Mesothelial cell of epicardium (in vitro differentiated cells): ENCODE measurements around the gene ZNF568. TPM values are rescaled to one million over a fixed set of nuclear protein-coding genes. Genes with fewer than 3 reads are reported as not detected.

Experiments used
- DNase-seq, 2 experiments: peaks; one replicate each; pipeline ENCODE4 v3.0.0; 2021; ENCODE audit warnings: low spot score in 2 of 2; ENCODE audit not compliant: unreplicated experiment in 2 of 2
- H3K27ac Mint-ChIP-seq: 2 replicates; pipeline ENCODE4 v1.8.0; 2021; ENCODE audit warnings: mixed read lengths
- H3K27me3 Mint-ChIP-seq: 2 replicates; pipeline ENCODE4 v1.8.0; 2021; ENCODE audit warnings: low read depth, mixed read lengths
- H3K36me3 Mint-ChIP-seq: 2 replicates; pipeline ENCODE4 v1.8.0; 2021; ENCODE audit warnings: mixed read lengths
- H3K4me1 Mint-ChIP-seq: 2 replicates; pipeline ENCODE4 v1.8.0; 2021; ENCODE audit warnings: mixed read lengths
- H3K4me3 Mint-ChIP-seq: 2 replicates; pipeline ENCODE4 v1.8.0; 2021; ENCODE audit warnings: mild to moderate bottlenecking, moderate library complexity, mixed read lengths
- H3K9me3 Mint-ChIP-seq: 2 replicates; pipeline ENCODE4 v1.8.0; 2021; ENCODE audit warnings: mixed read lengths
- CTCF ChIP-seq: fragments of 200-600 bp; sonication (generic); IDR thresholded peaks from one replicate; pipeline ENCODE4 v1.5.0; 2021; ENCODE audit warnings: antibody characterized with exemption; ENCODE audit not compliant: unreplicated experiment
- total RNA-seq: library from RNA; stranded (reverse); gene quantifications from 3 replicates; pipeline ENCODE4 v1.2.1, GENCODE V29; 2021

The ZNF568 gene
- 9.0 to 9.8 TPM (median 9.3 TPM) in 3 replicates for total RNA-seq

GRCh38 chr19:36915992-36916830 lies at the start of gene ZNF568, which contains the start of gene ZNF829:
ZNF568 (plus strand) TSS chr19:36916332; CDS start chr19:36922771, 6,439 bp downstream.
ZNF829 (minus strand) TSS chr19:36916291; CDS start chr19:36915167, 1,124 bp downstream.
- H3K9me3 Mint-ChIP-seq: peaks cover 44% of the 10 kb centered on the region
- peak; percentile 67 for TF ChIP-seq CTCF
- H3K36me3 Mint-ChIP-seq: peaks cover 55% of the 10 kb centered on the region
- peak within 1 kb of the TSS; percentile 75 for H3K27ac Mint-ChIP-seq
- no peaks in the 10 kb centered on the region for H3K27me3 Mint-ChIP-seq
- peaks cover 11% of the 10 kb centered on the region for H3K4me1 Mint-ChIP-seq
- peak within 1 kb of the TSS; percentile 83 for H3K4me3 Mint-ChIP-seq
- DNase-seq: peak; percentile 59 to 81

- Mint-ChIP-seq H3K27ac (no peak overlapping the region), H3K36me3 (peaks cover 70% of the 10 kb centered on the region), H3K27me3 (no peaks in the 10 kb centered on the region), H3K4me1 (no peaks in the 10 kb centered on the region), H3K9me3 (peaks cover 61% of the 10 kb centered on the region), H3K4me3 (no peak overlapping the region)
- no peak for DNase-seq
- TF ChIP-seq CTCF: no peak
These were observed 38.9 kb upstream of the ZNF568 start for GRCh38 chr19:36876993-36877938.

- H3K4me3 Mint-ChIP-seq: no peak overlapping the region
- H3K27me3 Mint-ChIP-seq: no peaks in the 10 kb centered on the region
- peaks cover 67% of the 10 kb centered on the region for H3K9me3 Mint-ChIP-seq
- H3K27ac Mint-ChIP-seq: no peak overlapping the region
- no peak for TF ChIP-seq CTCF
- no peaks in the 10 kb centered on the region for H3K4me1 Mint-ChIP-seq
- no peak for DNase-seq
- H3K36me3 Mint-ChIP-seq: peaks cover 77% of the 10 kb centered on the region
These were observed 24.3 kb upstream of the ZNF568 start for GRCh38 chr19:36891768-36892357.

GRCh38 chr19:36894849-36895383 lies 21.2 kb upstream of the ZNF568 start:
- H3K36me3 Mint-ChIP-seq: peaks cover 85% of the 10 kb centered on the region
- no peak for DNase-seq
- H3K9me3 Mint-ChIP-seq: peaks cover 77% of the 10 kb centered on the region
- no peak overlapping the region for H3K4me3 Mint-ChIP-seq
- no peak overlapping the region for H3K27ac Mint-ChIP-seq
- H3K27me3 Mint-ChIP-seq: no peaks in the 10 kb centered on the region
- TF ChIP-seq CTCF: no peak
- H3K4me1 Mint-ChIP-seq: no peaks in the 10 kb centered on the region

GRCh38 chr19:36898422-36898821 lies 17.7 kb upstream of the ZNF568 start:
- no peaks in the 10 kb centered on the region for H3K4me1 Mint-ChIP-seq
- no peak overlapping the region for H3K4me3 Mint-ChIP-seq
- no peak for TF ChIP-seq CTCF
- no peak for DNase-seq
- peaks cover 71% of the 10 kb centered on the region for H3K9me3 Mint-ChIP-seq
- H3K27me3 Mint-ChIP-seq: no peaks in the 10 kb centered on the region
- no peak overlapping the region for H3K27ac Mint-ChIP-seq
- H3K36me3 Mint-ChIP-seq: peaks cover 86% of the 10 kb centered on the region
